ENCODE measurements around the gene PTPRN2.
"Not testable (repeated sequence)": the region's sequence is repeated elsewhere in the genome, so short reads cannot be mapped to it uniquely, and the experiment has no call there.

Gene PTPRN2

DNA sequence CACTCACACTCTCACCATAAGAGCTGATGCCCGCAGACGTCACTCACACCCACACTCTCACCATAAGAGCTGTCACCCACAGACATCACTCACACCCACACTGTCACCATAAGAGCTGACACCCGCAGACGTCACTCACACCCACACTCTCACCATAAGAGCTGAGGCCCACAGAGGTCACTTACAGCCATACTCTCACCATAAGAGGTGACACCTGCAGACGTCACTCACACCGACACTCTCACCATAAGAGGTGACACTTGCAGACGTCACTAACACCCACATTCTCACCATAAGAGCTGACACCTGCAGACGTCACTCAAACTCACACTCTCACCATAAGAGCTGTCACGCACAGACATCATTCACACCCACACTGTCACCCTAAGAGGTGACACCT is 250.7 kb downstream of the PTPRN2 start:
- FAIRE-seq: not testable (repeated sequence)

GRCh38 chr7:158332516-158332915 is 255.1 kb downstream of the PTPRN2 start:
- not testable (repeated sequence) for FAIRE-seq

DNA sequence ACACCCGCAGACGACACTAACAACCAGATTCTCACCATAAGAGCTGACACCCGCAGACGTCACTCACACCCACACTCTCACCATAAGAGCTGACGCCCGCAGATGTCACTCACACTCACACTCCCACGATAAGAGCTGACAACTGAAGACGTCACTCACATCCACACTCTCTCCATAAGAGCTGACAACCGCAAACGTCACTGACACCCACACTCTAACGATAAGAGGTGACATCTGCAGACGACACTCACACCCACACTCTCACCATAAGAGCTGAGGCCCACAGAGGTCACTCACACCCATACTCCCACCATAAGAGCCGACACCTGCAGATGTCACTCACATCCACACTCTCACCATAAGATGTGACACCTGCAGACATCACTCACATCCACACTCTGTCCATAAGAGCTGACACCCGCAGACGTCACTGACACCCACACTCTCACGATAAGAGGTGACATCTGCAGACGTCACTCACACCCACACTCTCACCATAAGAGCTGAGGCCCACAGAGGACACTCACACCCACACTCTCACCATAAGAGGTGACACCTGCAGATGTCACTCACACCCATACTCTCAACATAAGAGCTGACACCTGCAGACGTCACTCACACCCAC is 255.7 kb downstream of the PTPRN2 start:
- not testable (repeated sequence) for FAIRE-seq

GRCh38 chr7:158329686-158330085 is 257.9 kb downstream of the PTPRN2 start:
- no peak for FAIRE-seq

DNA sequence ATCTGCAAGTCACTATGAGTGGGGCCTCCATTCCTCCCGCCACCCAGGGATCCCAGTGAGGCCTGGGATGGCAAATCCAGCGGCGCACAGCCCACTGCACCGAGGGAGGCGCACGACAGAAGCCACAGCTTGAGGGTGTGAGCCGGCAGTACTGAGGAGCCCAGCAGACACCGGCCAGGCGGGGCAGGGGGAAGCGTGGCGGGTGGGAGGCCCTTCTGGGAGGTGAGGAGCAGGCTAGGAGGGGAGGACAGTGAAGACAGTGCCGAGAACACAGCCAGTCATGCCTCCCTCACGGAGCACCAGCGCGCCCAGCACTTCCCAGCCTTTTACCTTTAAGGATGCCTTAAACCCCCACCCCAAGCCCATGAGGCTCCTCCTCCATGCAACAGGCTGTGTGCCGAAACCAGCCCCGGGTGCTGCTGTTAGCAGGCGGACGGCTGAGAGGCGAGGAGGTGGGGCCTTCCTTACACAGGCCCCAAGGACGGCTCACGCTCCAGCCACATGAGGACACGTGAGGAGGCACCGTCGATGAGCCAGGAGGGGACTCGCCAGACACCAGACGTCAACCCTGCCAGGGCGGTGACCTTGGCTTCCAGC is 258.5 kb downstream of the PTPRN2 start:
- no peak for FAIRE-seq

DNA sequence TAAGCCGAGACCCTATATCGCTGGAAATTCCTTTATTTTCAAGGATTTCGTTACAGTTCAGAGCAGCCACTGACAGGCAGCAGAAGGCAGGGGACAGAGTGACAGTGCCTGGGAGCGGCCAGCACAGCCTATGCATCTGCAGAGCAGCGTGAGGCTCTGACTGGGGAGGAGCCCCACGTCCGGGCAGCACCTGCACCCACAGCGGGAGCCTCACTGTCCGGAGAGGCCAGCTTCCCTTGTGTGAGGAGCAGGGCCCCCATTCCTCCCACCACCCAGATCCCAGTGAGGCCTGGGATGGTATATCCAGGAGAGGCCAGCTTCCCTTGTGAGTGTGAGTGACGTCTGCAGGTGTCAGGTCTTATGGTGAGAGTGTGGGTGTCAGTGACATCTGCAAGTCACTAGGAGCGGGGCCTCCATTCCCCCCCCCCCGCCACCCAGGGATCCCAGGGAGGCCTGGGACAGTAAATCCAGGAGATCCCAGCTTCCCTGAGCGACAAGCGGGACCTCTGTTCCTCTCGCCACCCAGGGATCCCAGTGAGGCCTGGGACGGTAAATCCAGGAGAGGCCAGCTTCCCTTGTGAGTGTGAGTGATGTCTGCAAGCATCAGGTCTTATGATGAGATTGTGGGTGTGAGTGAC is 259.1 kb downstream of the PTPRN2 start:
- FAIRE-seq: no peak

DNA sequence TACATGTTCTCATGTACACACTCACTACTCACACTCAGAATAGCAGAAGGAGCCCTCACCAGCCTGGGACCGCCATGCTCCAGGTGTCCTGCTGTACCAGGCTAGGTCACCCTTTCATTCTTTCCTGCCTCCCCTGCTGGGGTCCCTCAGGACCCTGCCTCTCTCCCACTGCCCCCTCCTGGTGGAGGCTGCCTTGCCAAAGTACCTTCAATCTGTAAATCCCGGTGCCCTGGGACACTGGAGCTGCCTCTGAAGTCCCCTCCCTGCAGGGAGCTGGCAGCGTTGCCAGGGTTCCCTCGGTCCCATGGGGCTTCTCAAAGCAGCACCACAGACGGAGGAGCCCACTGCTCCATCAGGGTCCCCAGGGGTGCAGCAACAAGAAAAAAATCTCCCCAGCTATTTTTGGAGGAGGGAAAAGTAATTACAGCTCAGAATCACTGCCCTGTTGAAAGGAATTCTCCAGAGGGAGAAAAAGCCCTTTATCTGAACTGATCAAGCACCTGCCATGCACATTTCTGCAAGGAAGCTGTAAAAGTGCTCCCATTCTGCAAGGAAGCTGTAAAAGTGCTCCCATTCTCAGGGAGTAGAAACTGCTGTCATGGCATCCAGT is 259.9 kb downstream of the PTPRN2 start:
- no peak for FAIRE-seq

DNA sequence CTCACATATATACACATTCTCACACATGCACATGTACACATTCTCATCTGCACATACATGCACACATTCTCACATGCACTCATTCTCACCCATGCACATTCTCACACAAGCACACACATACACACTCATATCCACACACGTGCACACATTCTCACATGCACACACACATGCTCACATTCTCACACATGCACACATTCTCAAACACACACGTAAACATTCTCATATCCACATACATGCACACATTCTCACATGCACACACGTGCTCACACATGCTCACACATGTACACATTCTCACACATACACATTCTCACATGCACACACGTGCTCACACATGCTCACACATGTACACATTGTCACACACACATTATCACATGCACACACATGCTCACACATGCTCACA is 260.6 kb downstream of the PTPRN2 start:
- no peak for FAIRE-seq

- no peak for FAIRE-seq
Measured at GRCh38 chr7:158325530-158326381, 261.9 kb downstream of the PTPRN2 start.

DNA sequence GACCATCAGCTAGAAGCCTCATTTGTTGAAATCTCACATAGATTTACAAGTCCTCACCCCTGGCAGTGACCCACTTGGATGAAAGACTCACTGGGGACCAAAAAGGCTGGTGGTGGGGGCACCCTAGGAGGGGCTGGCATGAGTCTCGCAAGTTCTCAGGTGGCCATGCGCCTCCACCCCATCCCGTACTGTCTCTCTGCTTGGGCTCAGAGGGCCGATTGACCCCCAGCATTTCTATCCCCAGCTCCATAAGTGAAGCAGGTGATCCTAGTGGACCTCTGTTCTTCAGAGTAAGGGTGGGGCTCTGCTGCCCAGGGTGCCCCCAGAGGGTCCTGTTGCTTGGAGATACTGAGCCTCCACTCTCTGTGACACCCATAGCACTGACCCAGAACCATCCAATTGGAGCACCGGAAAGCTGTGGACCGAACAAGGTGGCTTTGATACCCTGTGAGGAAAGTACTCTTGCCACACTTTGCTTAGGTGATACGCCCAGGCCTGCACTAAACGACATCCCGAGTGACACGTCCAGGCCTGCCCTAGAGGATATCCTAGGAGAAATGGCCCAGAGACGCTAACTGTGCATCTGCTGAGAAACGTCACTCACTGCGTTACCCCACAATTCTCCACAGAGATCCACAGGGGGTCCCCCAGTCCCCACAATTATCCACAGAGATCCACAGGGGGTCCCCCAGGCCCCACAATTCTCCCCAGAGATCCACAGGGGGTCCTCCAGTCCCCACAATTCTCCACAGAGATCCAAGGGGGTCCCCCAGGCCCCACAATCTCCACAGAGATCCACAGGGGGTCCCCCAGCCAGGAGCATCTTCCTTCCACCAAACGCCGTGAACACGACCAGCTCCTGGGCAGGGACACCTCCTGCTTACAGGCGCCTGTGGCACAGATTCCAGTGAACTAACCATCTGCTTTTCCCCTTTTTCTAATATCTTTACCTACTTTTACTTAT is 262.9 kb downstream of the PTPRN2 start:
- no peak for FAIRE-seq

DNA sequence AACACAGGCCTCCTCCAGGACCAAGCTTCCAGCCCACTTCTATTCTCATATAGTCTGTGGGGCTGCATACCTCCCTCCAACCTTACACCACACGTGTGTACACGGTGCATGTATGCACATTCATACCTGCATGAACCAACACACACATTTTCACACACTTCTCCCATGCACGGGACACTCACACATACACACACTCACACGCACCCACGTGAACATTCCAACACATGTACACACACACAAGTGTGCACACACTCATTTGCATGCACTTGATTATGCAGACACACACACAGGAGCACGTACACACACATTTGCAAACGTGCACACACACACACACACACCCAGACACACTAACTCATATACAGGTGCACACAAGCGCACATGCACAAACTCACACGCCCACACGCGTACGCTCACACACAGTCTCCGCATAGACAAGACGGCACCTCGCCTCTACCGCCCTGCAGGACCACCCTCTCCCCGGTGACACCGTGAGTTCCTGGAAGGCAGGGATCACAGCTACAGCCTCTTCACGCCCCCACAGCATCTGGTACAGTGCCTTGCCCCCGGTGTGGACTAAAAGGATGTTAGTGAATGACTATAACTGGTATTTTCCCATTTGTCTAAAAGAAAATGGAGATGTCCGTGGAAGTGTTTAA is 263.8 kb downstream of the PTPRN2 start:
- no peak for FAIRE-seq

DNA sequence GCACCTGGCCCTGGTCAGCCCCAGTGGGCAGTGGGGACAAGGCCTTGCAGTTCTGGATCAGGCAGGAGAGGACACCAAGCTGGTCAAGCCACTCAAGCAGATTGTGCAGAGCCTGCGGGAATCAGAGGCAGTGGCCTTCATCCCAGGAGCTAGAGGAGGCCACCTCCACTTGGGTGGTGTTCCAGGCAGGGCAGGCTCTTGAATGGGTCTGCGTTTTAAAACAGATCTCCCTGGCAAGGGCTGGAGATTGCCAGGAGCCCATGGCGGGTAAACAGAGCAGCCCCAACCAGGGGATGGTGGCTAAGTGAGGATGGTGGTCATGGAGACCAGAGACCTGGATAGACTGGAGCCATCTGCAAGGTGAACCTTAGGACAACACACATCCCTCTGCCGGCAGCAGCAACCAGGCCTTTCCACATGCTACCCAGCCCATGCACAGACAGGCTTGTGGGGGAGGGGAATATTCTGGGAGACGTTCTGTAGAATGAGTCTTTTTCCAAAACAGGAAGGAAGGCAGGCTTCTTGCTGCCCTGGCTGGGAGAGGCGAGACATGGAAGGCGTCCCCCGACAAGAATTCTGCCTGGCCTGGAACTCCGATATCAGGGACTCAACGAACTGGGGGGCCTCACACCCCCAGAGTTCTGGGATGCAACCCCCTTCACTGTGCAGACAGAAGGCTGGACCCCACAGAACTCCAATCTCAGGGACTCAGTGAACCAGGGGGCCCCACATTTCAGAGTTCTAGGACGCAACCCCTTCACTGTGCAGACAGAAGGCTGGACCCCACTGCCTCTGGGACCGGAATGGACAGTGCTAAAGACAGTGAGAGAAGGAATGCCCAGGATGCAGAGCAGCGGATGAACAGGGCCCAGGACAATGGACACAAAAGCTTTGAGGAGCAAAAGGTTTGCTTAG is 264.8 kb downstream of the PTPRN2 start:
- FAIRE-seq: no peak

DNA sequence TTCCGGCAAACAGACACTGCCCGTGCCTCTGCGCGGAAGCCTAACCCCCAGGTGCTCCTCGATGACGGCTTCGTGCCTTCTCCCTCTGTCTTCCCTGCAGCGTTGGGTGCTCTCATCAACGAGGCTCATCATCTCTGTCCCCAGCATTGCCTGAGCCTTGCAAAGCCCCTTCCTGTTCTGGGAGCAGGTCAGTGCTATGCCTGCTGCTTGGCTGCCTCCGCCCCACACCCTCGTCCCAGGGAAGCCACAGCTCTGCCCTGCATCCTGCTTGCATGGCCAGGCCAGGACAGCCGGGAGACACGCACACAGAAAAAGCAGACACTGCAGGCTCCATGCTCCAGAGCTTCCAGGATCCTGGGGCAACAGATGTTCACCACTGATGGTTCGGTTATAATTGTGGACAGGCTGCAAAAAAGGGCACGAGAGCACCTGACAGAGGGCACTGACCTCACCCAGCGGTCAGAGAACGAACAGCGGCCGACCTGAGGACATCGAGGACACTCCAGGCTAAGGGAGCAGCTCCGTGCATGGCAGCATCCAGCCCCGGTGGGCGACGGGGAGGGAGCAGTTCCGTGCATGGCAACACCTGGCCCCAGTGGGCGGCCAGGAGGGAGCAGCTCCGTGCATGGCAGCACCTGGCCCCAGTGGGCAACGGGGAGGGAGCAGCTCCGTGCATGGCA is 265.5 kb downstream of the PTPRN2 start:
- FAIRE-seq: no peak

- no peak for FAIRE-seq
Measured at GRCh38 chr7:158321056-158321700, 266.4 kb downstream of the PTPRN2 start.

DNA sequence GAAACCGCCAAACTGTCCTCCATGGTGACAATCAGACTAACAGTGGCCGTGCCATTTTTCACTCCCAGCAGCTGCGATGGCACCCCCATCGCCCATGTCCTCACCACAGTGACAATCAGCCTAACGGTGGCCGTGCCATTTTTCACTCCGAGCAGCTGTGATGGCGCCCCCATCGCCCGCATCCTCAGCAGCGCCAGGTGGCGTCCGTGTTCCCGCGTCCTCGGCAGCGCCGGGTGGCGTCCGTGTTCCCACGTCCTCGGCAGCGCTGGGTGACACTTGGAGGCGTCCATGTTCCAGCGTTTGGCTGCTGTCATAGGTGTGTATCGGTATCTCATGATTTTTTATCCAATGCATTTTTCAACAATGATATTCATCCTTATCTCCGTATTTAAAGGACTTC is 267.3 kb downstream of the PTPRN2 start:
- FAIRE-seq: no peak

DNA sequence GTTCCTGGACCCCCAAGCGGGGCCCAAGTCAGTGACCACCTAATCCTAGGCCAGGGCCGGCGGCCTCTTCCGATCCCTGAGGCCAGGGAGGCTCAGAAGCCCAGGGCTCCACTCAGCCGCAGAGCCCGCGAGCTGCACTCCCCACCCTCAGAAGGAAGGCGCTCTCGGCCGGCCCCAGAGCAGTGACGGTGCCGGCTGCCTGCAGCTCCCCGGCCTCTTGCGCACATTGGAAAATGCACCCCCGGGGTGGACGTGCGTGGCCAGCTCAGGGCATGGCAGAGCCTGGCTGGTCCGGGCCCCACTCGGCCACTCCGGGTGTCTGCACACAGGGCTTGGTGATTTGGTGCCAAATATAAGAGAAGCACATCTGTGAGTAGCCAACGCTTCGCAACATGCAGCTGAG is 269.1 kb downstream of the PTPRN2 start:
- FAIRE-seq: no peak

GRCh38 chr7:158317238-158318205 is 270.1 kb downstream of the PTPRN2 start:
- FAIRE-seq: no peak

Data from islet of Langerhans (tissue), 1 donor.